ENCODE data around the gene PDE6H. TPM values are rescaled to one million over a fixed set of nuclear protein-coding genes. Genes with fewer than 3 reads are reported as not detected.
A peak's percentile ranks its signal among the peaks of the same experiment; 100 is the strongest.

Gene PDE6H
- total RNA-seq, 2 experiments from 2014 or later, result not detected

DNA sequence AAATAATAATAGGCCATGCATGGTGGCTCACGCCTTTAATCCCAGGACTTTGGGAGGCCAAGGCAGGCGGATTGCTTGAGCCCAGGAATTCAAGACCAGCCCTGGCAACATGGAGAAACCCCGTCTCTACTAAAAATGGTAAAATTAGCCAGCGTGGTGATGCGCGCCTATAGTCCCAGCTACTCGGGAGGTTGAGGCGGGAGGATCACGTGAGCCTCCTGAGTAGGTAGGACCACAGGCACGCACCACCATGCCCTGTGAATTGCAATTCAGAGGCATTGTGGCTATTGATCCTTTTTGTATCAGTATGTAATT is 13.8 kb upstream of the PDE6H start:
- peaks cover 38% of the 10 kb centered on the region for H3K36me3 ChIP-seq (ENCODE audit: insufficient read depth, low read length)
- ChIA-PET CTCF (interaction anchor here (0.9 to 3.5 kb wide), 4 partner anchors 14 to 36 kb away, joined by 3 to 15 read pairs (median 3); no protein-coding TSS in a partner anchor), POLR2A (interaction anchor here (0.9 to 8.5 kb wide), 10 partner anchors 12 to 594 kb away, joined by 3 to 144 read pairs (median 9); partner anchors contain the start of genes ATF7IP, C12orf60, ERP27 and WBP11)
- H3K27ac ChIP-seq (ENCODE audit: low read depth in 1 of 2, low read length in 2 of 2), result peak overlapping the region; percentile 89 to 90
- H3K36me3 Mint-ChIP-seq (ENCODE audit: low read depth), result peaks cover 72% of the 10 kb centered on the region
- DNase-seq (peak in 5 of 14 experiments; percentile 22 to 63 (median 51)), ATAC-seq (ENCODE audit: poor library complexity) (no peak)
- peak overlapping the region; percentile 94 for H3K27ac Mint-ChIP-seq
- peaks cover 72% of the 10 kb centered on the region for H3K4me1 Mint-ChIP-seq (ENCODE audit: low read depth)
- intact Hi-C loops (cut with DNase I, micrococcal nuclease), result loop anchor here in 1 of 2 experiments (5.0 to 10.0 kb wide), 2 partner anchors 182 to 574 kb away; no protein-coding TSS in a partner anchor
- peak overlapping the region; percentile 80 for H3K4me3 ChIP-seq (ENCODE audit: low read length)
- no peaks in the 10 kb centered on the region for H3K9me3 ChIP-seq (ENCODE audit: control insufficient read depth in 1 of 2, insufficient read depth in 1 of 2, low read length in 2 of 2)
- no peaks in the 10 kb centered on the region for H3K27me3 Mint-ChIP-seq
- peaks cover 35% of the 10 kb centered on the region for H3K4me1 ChIP-seq (ENCODE audit: insufficient read depth, low read length)
- no peaks in the 10 kb centered on the region for H3K9me3 Mint-ChIP-seq
- H3K4me3 Mint-ChIP-seq, result peak overlapping the region; percentile 97
- TF ChIP-seq, protein P1, sequence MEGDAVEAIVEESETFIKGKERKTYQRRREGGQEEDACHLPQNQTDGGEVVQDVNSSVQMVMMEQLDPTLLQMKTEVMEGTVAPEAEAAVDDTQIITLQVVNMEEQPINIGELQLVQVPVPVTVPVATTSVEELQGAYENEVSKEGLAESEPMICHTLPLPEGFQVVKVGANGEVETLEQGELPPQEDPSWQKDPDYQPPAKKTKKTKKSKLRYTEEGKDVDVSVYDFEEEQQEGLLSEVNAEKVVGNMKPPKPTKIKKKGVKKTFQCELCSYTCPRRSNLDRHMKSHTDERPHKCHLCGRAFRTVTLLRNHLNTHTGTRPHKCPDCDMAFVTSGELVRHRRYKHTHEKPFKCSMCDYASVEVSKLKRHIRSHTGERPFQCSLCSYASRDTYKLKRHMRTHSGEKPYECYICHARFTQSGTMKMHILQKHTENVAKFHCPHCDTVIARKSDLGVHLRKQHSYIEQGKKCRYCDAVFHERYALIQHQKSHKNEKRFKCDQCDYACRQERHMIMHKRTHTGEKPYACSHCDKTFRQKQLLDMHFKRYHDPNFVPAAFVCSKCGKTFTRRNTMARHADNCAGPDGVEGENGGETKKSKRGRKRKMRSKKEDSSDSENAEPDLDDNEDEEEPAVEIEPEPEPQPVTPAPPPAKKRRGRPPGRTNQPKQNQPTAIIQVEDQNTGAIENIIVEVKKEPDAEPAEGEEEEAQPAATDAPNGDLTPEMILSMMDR (IDR thresholded peaks at IDR 0.05), result no peak
- no peaks in the 10 kb centered on the region for H3K27me3 ChIP-seq (ENCODE audit: control insufficient read depth in 1 of 2, insufficient read depth in 2 of 2, low read length in 2 of 2)

DNA sequence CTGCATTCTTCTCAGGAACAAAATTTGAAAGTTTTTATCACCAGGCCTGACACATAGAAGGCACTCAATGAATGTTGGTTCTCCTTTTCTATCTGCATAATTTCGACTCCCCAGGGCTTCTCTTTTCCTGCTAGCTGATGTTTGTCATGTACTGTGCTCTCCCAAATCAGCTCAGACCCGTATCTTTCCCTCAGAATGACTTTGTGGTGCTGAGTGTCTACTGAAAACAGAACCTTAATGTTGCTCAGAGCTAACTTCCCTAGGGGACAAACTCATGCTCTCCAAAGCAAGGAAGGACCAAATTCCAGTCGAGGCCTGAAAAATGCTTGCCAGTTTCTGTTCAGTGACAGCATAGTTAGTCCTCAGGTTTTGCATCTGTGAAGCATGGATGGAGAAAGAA is 13.4 kb upstream of the PDE6H start:
- H3K9me3 ChIP-seq (ENCODE audit: control insufficient read depth in 1 of 2, insufficient read depth in 1 of 2, low read length in 2 of 2), result no peaks in the 10 kb centered on the region
- H3K27me3 Mint-ChIP-seq, result no peaks in the 10 kb centered on the region
- POLR2A ChIA-PET, result interaction anchor here (1.2 to 8.5 kb wide), 10 partner anchors 12 to 594 kb away, joined by 3 to 144 read pairs (median 9); partner anchors contain the start of genes ATF7IP, C12orf60, ERP27 and WBP11
- intact Hi-C loops (cut with DNase I, micrococcal nuclease), result loop anchor here in 1 of 2 experiments (5.0 to 10.0 kb wide), 2 partner anchors 182 to 575 kb away; no protein-coding TSS in a partner anchor
- H3K27me3 ChIP-seq (ENCODE audit: control insufficient read depth in 1 of 2, insufficient read depth in 2 of 2, low read length in 2 of 2), result no peaks in the 10 kb centered on the region
- H3K36me3 ChIP-seq (ENCODE audit: insufficient read depth, low read length), result peaks cover 38% of the 10 kb centered on the region
- peak in 1 of 14 experiments; percentile 40 for DNase-seq
- no peak for ATAC-seq (ENCODE audit: poor library complexity)
- H3K27ac Mint-ChIP-seq, result peak overlapping the region; percentile 94
- H3K4me1 ChIP-seq (ENCODE audit: insufficient read depth, low read length), result peaks cover 35% of the 10 kb centered on the region
- H3K36me3 Mint-ChIP-seq (ENCODE audit: low read depth), result peaks cover 68% of the 10 kb centered on the region
- CTCF ChIA-PET, result interaction anchor here (1.2 to 3.5 kb wide), 3 partner anchors 18 to 36 kb away, joined by 3 to 15 read pairs (median 3); no protein-coding TSS in a partner anchor
- peaks cover 72% of the 10 kb centered on the region for H3K4me1 Mint-ChIP-seq (ENCODE audit: low read depth)
- peak overlapping the region; percentile 89 to 90 for H3K27ac ChIP-seq (ENCODE audit: low read depth in 1 of 2, low read length in 2 of 2)
- no peaks in the 10 kb centered on the region for H3K9me3 Mint-ChIP-seq
- H3K4me3 ChIP-seq (ENCODE audit: low read length), result peak overlapping the region; percentile 80
- TF ChIP-seq, protein P1 (IDR thresholded peaks at IDR 0.05), result no peak
- peak overlapping the region; percentile 97 for H3K4me3 Mint-ChIP-seq

DNA sequence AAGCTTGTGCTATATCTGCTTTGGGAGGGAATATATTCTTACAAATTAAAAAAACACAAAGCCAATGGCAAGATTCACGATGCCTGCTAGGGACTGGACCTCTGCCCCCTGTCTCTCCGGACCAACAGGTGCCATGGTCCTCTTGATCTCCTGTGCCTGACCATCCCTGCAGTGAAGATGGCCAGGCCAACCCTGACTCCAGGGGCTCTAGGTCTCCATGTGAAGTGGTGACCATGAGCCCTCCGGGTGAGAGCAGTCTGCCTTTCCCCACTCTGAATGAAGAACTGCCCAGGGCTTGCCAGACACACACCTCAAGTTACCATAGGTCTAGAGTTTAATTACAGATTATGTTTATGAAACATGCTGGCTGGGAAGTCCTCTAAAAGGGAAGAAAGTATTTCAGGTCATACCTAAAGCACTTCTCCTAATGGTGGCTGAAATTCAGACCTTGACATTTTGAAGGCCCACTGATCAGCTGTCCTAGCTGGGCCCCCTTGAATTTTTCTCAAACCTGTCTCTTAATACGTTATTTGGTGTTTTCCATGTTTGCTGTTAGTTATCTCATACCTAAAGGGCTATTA is 12.8 kb upstream of the PDE6H start:
- peak overlapping the region; percentile 80 for H3K4me3 ChIP-seq (ENCODE audit: low read length)
- intact Hi-C loops (cut with DNase I, micrococcal nuclease), result loop anchor here (2.0 to 10.0 kb wide), 5 partner anchors 158 to 593 kb away; partner anchors contain the start of genes C12orf60 (in 2 of the 2), WBP11 (in 2 of the 2) and ATF7IP (in 1 of the 2)
- H3K27me3 Mint-ChIP-seq, result no peaks in the 10 kb centered on the region
- DNase-seq (peak in 1 of 14 experiments; percentile 27), ATAC-seq (ENCODE audit: poor library complexity) (no peak)
- POLR2A ChIA-PET, result interaction anchor here (0.7 to 8.5 kb wide), 13 partner anchors 8 to 594 kb away, joined by 3 to 144 read pairs (median 7); partner anchors contain the start of genes ATF7IP, C12orf60, ERP27 and WBP11
- peaks cover 72% of the 10 kb centered on the region for H3K4me1 Mint-ChIP-seq (ENCODE audit: low read depth)
- no peaks in the 10 kb centered on the region for H3K9me3 ChIP-seq (ENCODE audit: control insufficient read depth in 1 of 2, insufficient read depth in 1 of 2, low read length in 2 of 2)
- peak overlapping the region; percentile 94 for H3K27ac Mint-ChIP-seq
- peak overlapping the region; percentile 97 for H3K4me3 Mint-ChIP-seq
- peaks cover 62% of the 10 kb centered on the region for H3K36me3 Mint-ChIP-seq (ENCODE audit: low read depth)
- TF ChIP-seq, protein P1 (IDR thresholded peaks at IDR 0.05), result no peak
- H3K36me3 ChIP-seq (ENCODE audit: insufficient read depth, low read length), result peaks cover 36% of the 10 kb centered on the region
- peak overlapping the region; percentile 89 to 90 for H3K27ac ChIP-seq (ENCODE audit: low read depth in 1 of 2, low read length in 2 of 2)
- no peaks in the 10 kb centered on the region for H3K9me3 Mint-ChIP-seq
- CTCF ChIA-PET, result interaction anchor here (1.2 to 3.5 kb wide), 4 partner anchors 19 to 39 kb away, joined by 3 to 15 read pairs (median 4); no protein-coding TSS in a partner anchor
- no peaks in the 10 kb centered on the region for H3K27me3 ChIP-seq (ENCODE audit: control insufficient read depth in 1 of 2, insufficient read depth in 2 of 2, low read length in 2 of 2)
- peaks cover 39% of the 10 kb centered on the region for H3K4me1 ChIP-seq (ENCODE audit: insufficient read depth, low read length)
